NCI-H1417 (cell line): ENCODE data around the gene CLTCL1.

Experiments used
- DNase-seq, 3 experiments: peaks; one replicate each; lab custom pipeline; 2025; lab: John Stamatoyannopoulos, UW

The CLTCL1 gene

DNA sequence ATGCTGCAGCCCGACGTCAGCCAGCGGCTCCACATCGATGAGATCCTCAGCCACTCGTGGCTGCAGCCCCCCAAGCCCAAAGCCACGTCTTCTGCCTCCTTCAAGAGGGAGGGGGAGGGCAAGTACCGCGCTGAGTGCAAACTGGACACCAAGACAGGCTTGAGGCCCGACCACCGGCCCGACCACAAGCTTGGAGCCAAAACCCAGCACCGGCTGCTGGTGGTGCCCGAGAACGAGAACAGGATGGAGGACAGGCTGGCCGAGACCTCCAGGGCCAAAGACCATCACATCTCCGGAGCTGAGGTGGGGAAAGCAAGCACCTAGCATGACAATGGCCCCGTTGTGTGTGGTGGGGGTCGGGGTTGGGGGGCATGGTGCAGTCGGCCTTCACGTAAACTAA is 159.4 kb downstream of the CLTCL1 start:
- DNase-seq: no peak

DNA sequence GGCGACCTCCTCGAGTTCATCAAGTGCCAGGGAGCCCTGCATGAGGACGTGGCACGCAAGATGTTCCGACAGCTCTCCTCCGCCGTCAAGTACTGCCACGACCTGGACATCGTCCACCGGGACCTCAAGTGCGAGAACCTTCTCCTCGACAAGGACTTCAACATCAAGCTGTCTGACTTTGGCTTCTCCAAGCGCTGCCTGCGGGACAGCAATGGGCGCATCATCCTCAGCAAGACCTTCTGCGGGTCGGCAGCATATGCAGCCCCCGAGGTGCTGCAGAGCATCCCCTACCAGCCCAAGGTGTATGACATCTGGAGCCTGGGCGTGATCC is 159.9 kb downstream of the CLTCL1 start:
- DNase-seq: no peak

- DNase-seq: no peak
Measured at GRCh38 chr22:19130959-19131684, 160.4 kb downstream of the CLTCL1 start, which contains the start of gene TSSK2. Gene TSSK2, plus strand, starts transcription at chr22:19131308. Its CDS starts 92 bp downstream, at chr22:19131400.

DNA sequence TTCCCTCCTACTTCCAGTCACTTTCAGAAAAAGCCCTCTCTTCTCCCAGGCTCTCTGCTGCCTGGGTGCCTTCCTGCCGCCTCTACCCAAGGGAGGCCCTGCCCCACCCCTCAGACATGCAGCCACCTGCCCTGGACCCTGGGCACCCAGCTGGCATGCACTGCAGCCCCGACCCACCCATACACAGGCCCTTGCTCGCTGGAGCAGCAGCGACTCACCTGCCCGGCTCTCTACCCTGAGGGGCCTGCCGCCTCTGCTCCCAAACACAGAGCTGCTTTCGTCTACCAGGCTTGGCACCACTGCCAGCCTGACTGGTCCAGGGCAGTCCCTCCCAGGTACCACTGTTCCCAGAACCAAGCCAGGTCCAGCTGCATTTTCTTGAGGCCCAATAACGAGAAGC is 161.6 kb downstream of the CLTCL1 start:
- no peak for DNase-seq
